Endodermal cell (in vitro differentiated cells): ENCODE results near the gene DAP. TPM values are rescaled to one million over a fixed set of nuclear protein-coding genes. Genes with fewer than 3 reads are reported as not detected.

Experiments used
- DNase-seq: peaks from one replicate; pipeline ENCODE4 v3.0.0-alpha.2; 2017
- H3K27ac ChIP-seq: 2 replicates; pipeline ENCODE4 v1.5.1; 2013; ENCODE audit warnings: mild to moderate bottlenecking, low read depth, low read length, moderate library complexity
- H3K27me3 ChIP-seq: 2 replicates; pipeline ENCODE4 v1.6.1; 2013; ENCODE audit warnings: mild to moderate bottlenecking, low read length, moderate library complexity; ENCODE audit not compliant: insufficient read depth, control insufficient read depth, poor library complexity, severe bottlenecking
- H3K36me3 ChIP-seq: 2 replicates; pipeline ENCODE4 v1.7.0; 2013; ENCODE audit warnings: mild to moderate bottlenecking, low read length, moderate library complexity; ENCODE audit not compliant: control insufficient read depth, insufficient read depth
- H3K4me1 ChIP-seq: one replicate; pipeline ENCODE4 v1.7.0; 2013; ENCODE audit warnings: low read length; ENCODE audit not compliant: control insufficient read depth, insufficient read depth
- H3K4me3 ChIP-seq: 2 replicates; pipeline ENCODE4 v1.5.1; 2013; ENCODE audit warnings: mild to moderate bottlenecking, low read length, moderate library complexity
- H3K9ac ChIP-seq: 2 replicates; pipeline ENCODE4 v1.6.1; 2013; ENCODE audit warnings: mild to moderate bottlenecking, low read length, moderate library complexity; ENCODE audit not compliant: poor library complexity, severe bottlenecking; ENCODE audit errors: extremely low read depth
- H3K9me3 ChIP-seq: 2 replicates; pipeline ENCODE4 v1.6.1; 2013; ENCODE audit warnings: mild to moderate bottlenecking, low read length, moderate library complexity; ENCODE audit not compliant: control insufficient read depth
- H3K27ac Mint-ChIP-seq: 2 replicates; pipeline ENCODE4 v1.8.0; 2020; ENCODE audit warnings: mixed read lengths
- H3K27me3 Mint-ChIP-seq: 2 replicates; pipeline ENCODE4 v1.8.0; 2021; ENCODE audit warnings: mild to moderate bottlenecking, mixed read lengths; ENCODE audit not compliant: insufficient read depth
- H3K36me3 Mint-ChIP-seq: 2 replicates; pipeline ENCODE4 v1.8.0; 2020; ENCODE audit warnings: low read depth, mixed read lengths
- H3K4me1 Mint-ChIP-seq: 2 replicates; pipeline ENCODE4 v1.8.0; 2020; ENCODE audit warnings: mixed read lengths
- H3K4me3 Mint-ChIP-seq: 2 replicates; pipeline ENCODE4 v1.8.0; 2020; ENCODE audit warnings: mild to moderate bottlenecking, moderate library complexity, mixed read lengths
- H3K9me3 Mint-ChIP-seq: 2 replicates; pipeline ENCODE4 v1.8.0; 2020; ENCODE audit warnings: mild to moderate bottlenecking, mixed read lengths
- CTCF ChIP-seq: fragments of 200-600 bp; sonication (generic); conservative IDR thresholded peaks from 2 replicates; pipeline ENCODE4 v1.5.0; 2021; ENCODE audit warnings: antibody characterized with exemption, mild to moderate bottlenecking
- WGBS, 2 experiments: methylation state at CpG; one replicate each; pipeline versions ENCODE4 v1.1.5 to v1.1.7; 2013; ENCODE audit warnings: missing lambda C conversion rate in 2 of 2, mixed read lengths in 1 of 2; ENCODE audit not compliant: insufficient coverage in 1 of 2, insufficient read length in 1 of 2; 5-methylcytosine and 5-hydroxymethylcytosine counted together
- total RNA-seq, 2 donors: library from RNA; stranded (reverse); fragmentation: NEBNext Ultra II Directional in 1 of 2; extraction: Animal tissue kit (Norgen Biotek cat#: 25700) in 1 of 2; gene quantifications; 2 replicates in 1 of 2; 3 replicates in 1 of 2; pipeline ENCODE4 v1.2.1, GENCODE V29; 2021

Gene DAP
- total RNA-seq, 2 donors from 2014 or later = 77.7 to 106 TPM

DNA sequence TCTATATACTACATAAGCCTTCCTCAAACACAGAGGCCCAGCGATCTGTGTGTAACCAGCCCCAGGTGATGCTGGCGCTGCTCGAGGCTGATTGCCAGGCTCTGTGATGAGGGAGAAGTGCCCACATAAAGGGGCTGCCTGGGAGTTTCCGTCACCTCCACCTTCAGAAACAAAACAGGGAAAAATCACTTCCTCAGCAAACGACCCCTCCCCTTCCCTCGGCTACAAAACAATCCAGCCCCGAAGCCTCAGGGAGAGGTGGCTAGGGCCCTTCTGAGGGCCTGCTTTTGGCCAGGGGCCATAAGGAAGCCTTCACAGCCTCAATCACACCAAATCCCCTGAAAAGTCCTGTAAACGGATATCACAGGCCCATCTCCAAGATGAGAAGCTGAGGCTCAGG is 51.1 kb downstream of the DAP start:
- Histone ChIP-seq H3K9ac (no peak overlapping the region), H3K4me3 (no peak overlapping the region), H3K36me3 (peaks cover 34% of the 10 kb centered on the region), H3K27me3 (no peaks in the 10 kb centered on the region), H3K4me1 (no peaks in the 10 kb centered on the region), H3K9me3 (no peaks in the 10 kb centered on the region), H3K27ac (no peak overlapping the region)
- H3K27me3 Mint-ChIP-seq = no peaks in the 10 kb centered on the region
- H3K4me1 Mint-ChIP-seq = peaks cover 24% of the 10 kb centered on the region
- no peaks in the 10 kb centered on the region for H3K9me3 Mint-ChIP-seq
- no peak for DNase-seq
- TF ChIP-seq CTCF = no peak
- peaks cover 34% of the 10 kb centered on the region for H3K36me3 Mint-ChIP-seq
- H3K27ac Mint-ChIP-seq = no peak overlapping the region
- 85 to 100% methylated on average over 1 to 8 of the region's 8 CpGs for WGBS, 2 experiments
- no peak overlapping the region for H3K4me3 Mint-ChIP-seq

- Histone ChIP-seq H3K4me3 (no peak overlapping the region), H3K9ac (no peak overlapping the region), H3K27me3 (no peaks in the 10 kb centered on the region), H3K27ac (no peak overlapping the region), H3K36me3 (peaks cover 29% of the 10 kb centered on the region), H3K9me3 (no peaks in the 10 kb centered on the region), H3K4me1 (no peaks in the 10 kb centered on the region)
- Mint-ChIP-seq H3K9me3 (no peaks in the 10 kb centered on the region), H3K4me3 (no peak overlapping the region), H3K4me1 (peaks cover 24% of the 10 kb centered on the region), H3K27me3 (no peaks in the 10 kb centered on the region), H3K27ac (no peak overlapping the region), H3K36me3 (peaks cover 30% of the 10 kb centered on the region)
- TF ChIP-seq CTCF = peak; percentile 24
- 79 to 91% methylated on average over 4 of the region's 4 CpGs for WGBS, 2 experiments
- no peak for DNase-seq
Observed at GRCh38 chr5:10709409-10709808, 51.6 kb downstream of the DAP start.

DNA sequence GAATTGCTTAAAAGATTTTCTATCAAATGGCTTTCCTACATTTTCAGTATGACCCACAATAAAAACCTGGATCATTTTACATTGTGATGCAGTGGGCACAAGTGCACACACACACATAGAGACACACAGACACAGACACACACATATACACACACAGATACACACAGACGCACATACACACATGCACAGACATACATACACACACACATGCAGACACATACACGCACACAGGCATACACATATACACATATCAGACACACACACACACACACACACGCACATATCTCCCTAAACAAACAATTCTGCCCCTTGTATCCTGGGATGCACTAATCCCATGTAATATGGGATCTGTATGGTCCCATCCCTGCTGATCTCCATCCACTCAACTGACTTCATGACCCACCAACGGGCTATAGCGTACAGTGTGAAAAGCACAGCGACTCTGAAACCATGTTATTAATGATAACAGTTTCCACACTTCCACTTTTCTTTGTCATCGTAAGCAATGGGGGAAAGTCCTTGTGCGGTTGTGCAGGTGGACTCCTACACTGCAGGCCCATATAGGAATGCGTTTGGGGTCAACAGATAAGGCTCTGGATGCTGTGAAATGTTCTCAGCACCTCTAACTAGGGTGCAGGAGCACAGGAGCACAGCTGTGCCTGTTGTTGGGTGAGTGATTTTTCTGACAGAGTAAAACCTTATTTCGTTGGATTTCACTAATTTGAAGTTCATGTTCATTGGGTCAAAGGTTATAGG is 52.7 kb downstream of the DAP start:
- H3K36me3 ChIP-seq = peaks cover 19% of the 10 kb centered on the region
- Mint-ChIP-seq H3K4me1 (peaks cover 27% of the 10 kb centered on the region), H3K27ac (no peak overlapping the region), H3K27me3 (no peaks in the 10 kb centered on the region), H3K4me3 (no peak overlapping the region), H3K36me3 (peaks cover 24% of the 10 kb centered on the region), H3K9me3 (no peaks in the 10 kb centered on the region)
- peaks cover 2% of the 10 kb centered on the region for H3K4me1 ChIP-seq
- H3K27ac ChIP-seq = no peak overlapping the region
- no peaks in the 10 kb centered on the region for H3K9me3 ChIP-seq
- H3K27me3 ChIP-seq = no peaks in the 10 kb centered on the region
- no peak overlapping the region for H3K9ac ChIP-seq
- WGBS, 2 experiments = 80 to 93% methylated on average over 4 to 10 of the region's 10 CpGs
- H3K4me3 ChIP-seq = no peak overlapping the region
- TF ChIP-seq CTCF = no peak
- DNase-seq = no peak
